Measurements from ENCODE around the gene NPPA.
A peak's percentile ranks its signal among the peaks of the same experiment; 100 is the strongest.

Gene NPPA

GRCh38 chr1:11841245-11842153, 6.1 kb downstream of the NPPA start:
- DNase-seq, result no peak

GRCh38 chr1:11839727-11840705, 7.6 kb downstream of the NPPA start:
- DNase-seq, result no peak

DNA sequence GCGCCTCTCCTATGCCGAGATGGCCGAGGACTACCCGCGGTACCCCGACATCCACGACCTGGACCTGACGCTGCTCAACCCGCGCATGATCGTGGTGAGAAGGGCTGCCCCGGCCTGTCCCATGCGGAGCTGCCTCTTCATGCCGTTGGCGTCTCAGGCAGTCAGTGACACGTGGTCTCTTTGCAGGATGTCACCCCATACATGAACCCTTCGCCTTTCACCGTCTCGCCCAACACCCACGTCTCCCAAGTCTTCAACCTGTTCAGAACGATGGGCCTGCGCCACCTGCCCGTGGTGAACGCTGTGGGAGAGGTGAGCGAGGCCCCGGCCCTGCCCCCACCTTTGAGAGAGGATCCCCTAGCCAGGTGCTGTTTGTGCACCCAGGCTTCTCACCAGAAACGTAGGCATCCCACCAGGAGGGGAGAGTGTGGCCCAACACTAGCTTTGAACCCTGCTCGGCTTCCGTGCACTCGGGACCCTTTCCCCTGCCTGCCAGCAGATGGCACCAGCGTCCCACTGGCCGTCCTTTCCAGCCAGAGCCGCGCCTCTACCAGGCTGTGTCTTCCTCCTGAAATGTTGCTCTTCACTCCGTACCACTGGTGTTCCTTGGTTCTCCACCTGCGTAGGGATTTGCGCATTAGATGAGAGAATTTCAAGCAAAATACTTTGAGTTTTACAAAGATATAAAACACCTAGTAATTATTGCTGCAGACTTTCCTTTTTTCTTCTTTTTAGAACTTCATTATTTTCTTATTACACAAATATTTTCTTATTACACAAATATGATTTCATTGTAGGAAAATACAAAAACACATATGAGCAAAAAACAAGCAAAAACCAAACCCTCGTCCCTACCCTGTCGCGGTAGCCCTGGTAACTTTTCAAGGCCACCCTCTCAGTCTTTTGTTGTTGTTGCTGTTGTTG, 9.0 kb downstream of the NPPA start:
- peak in 1 of 2 experiments; percentile 64 for DNase-seq

- DNase-seq, result no peak
These were observed 9.7 kb downstream of the NPPA start for GRCh38 chr1:11837767-11838348.

GRCh38 chr1:11836955-11837766, 10.4 kb downstream of the NPPA start:
- no peak for DNase-seq

DNA sequence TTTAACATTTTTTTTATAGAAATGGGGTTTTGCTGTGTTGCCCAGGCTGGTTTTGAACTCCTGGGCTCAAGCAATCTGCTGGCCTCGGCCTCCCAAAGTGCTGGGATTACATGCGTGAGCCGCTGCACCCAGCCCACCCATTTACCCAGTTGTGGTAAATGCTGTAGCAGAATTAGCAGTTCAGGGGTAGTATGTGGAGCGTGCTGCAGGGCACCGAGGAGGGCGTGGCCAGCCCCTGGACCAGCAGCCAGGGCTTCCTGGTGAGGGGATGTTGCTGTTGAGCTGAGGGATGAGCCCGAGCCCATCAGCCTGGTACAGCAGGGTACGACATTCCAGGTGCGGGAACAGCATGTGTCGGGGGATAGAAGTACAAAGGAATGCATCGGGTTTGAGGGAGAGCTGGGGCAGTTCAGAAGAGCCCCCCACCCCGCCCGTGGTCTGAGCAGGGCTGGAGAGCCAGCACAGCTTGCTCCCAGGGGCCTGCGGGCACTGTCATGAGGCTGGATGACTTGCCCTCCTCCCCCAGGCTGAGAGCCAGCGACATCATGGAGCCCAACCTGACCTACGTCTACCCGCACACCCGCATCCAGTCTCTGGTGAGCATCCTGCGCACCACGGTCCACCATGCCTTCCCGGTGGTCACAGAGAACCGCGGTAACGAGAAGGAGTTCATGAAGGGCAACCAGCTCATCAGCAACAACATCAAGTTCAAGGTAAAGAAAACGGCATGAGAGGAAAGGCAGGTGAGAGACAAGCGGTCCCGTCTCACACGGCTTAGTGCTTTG, 11.9 kb downstream of the NPPA start:
- DNase-seq, result no peak

DNA sequence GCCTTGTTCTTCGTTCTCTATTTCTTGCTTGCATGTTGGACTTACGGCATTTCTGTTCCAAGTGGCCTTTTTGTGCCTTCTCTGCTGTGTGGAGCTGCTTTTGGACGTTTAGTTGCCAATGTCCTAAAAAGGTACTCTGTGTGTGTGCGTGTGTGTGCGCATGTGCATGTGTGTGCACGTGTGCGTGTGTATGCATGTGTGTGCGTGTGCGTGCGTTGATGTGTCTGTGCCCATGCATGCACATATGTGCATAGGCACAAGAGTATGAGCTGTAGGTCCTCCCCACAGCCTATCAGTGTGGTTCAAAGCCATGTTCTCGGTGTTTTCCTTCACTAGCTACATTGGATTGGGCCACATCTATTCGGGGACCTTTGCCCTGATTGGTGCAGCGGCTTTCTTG, 13.7 kb downstream of the NPPA start:
- no peak for DNase-seq

- DNase-seq, result no peak
These were observed 14.1 kb downstream of the NPPA start for GRCh38 chr1:11833497-11833896.

GRCh38 chr1:11831945-11832725, 15.4 kb downstream of the NPPA start:
- DNase-seq, result peak; percentile 19 to 58

GRCh38 chr1:11828511-11828910, 19.1 kb downstream of the NPPA start:
- no peak for DNase-seq

- no peak for DNase-seq
These were observed 20.6 kb downstream of the NPPA start for GRCh38 chr1:11826946-11827345.

- no peak for DNase-seq
These were observed 22.5 kb downstream of the NPPA start for GRCh38 chr1:11825131-11825530.

DNA sequence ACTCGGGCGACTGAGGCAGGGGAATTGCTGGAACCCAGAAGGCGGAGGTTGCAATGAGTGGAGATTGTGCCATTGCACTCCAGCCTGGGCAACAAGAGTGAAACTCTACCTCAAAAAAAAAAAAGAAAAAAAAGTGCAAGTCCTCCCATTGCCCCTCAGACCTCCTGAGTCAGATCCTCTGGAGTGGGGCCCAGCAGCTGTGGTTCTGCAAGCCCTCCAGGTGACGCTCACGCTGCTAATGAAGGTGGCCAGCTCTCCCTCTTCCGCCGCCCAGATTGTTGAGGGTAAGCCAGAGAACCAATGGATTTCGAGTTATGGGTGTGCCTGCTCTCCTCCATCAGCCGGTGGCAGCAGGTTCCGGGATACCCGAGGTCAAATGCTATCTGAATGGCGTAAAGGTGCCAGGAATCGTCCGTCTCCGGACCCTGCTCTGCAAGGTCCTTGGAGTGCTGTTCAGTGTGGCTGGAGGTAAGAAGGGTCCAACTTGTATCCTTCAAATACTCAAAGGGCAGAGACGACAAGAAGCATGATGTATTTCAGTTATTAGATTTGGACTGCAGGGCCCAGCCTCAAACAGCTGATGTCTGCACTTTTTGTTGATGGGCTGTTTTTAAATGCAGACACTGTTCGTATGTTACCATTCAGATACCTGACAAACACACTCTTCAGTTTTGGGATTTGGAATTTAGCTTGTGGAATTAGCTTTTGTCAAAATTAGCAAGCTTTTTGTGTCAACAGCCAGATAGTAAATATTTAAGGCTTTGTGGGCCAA, 24.0 kb downstream of the NPPA start:
- DNase-seq, result no peak

GRCh38 chr1:11822091-11822490, 25.5 kb downstream of the NPPA start:
- DNase-seq, result no peak

DNA sequence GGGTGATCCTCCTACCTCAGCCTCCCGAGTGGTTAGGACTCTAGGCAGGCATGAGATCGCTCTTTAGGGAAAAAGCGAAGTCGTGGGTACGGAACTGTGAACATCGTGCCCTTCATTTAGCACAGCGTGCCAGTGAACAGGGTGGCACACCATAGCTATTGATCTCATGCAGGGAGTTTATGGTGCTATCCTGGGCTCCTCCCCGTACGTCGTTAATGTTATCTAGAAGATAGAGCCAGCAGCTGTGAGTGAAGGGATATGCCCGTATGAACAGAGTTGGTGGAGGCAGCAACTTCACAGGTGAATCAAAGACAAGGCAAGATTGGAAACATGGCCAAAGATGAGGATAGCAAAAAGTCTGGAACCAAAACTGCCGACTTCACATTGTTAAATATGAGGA, 30.4 kb downstream of the NPPA start:
- DNase-seq, result no peak

- no peak for DNase-seq
These were observed 34.6 kb downstream of the NPPA start for GRCh38 chr1:11813021-11813420.

DNA sequence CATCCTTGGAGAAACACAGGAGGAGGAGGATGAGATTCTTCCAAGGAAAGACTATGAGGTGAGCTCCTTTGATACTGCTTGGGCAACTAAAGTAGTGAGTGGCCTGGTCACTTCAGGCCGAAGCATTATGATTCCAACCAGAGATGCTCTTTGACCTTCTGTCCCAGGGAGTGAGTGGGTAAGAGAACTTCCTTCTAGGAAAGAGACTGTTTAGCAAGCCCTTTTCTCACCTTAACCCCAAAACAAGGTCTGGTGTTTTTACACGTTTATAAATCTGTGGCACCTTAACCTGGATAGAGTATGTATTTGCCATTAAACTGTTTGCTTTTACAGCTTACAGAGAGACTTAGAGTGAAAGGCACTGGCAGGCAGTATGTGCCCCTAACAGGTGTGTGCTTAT, 40.5 kb downstream of the NPPA start:
- DNase-seq, result no peak

- no peak for DNase-seq
These were observed 41.2 kb downstream of the NPPA start for GRCh38 chr1:11806307-11806936.
